NCI-H774 (cell line): Measurements from ENCODE around the gene RAB15.
A peak's percentile ranks its signal among the peaks of the same experiment; 100 is the strongest.

ENCODE experiments used
- DNase-seq: peaks from one replicate; lab custom pipeline; 2025; lab: John Stamatoyannopoulos, UW

RAB15 gene

DNA sequence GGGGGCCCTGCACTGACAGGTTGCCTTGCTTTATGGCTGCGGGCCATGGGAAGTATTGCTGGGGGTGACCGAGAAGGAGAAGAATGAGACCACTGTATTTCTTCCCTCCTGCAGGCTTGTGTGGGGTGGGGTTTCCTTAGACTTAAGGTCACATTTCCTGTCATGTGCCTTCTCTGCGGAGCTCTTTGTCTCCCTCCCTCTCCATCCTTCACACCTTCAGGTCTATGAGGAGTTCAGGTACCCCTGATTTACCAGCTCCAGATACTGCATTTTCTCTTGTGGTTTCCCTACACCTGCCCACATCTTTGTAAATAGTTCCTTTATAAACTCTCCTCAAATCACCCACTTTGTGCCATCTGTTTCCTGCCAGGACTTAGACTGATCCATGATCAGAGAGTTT, 18.2 kb upstream of the RAB15 start:
- DNase-seq: no peak

DNA sequence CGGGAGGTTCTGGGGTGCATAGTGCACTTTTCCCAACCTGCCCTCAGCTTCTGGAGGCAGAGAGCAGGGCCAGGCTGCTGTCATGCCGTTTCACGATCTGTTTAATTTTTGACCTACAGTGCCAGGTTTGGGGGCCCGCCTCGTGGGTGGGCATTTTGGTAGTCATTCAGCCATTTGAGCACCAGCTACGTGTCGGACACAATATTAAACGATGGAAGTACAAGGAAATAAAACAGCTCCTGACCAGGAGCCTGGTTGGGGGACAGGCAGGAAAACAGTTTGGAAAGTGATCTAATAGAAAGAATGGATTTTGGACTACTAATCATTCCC, 15.3 kb upstream of the RAB15 start:
- no peak for DNase-seq

DNA sequence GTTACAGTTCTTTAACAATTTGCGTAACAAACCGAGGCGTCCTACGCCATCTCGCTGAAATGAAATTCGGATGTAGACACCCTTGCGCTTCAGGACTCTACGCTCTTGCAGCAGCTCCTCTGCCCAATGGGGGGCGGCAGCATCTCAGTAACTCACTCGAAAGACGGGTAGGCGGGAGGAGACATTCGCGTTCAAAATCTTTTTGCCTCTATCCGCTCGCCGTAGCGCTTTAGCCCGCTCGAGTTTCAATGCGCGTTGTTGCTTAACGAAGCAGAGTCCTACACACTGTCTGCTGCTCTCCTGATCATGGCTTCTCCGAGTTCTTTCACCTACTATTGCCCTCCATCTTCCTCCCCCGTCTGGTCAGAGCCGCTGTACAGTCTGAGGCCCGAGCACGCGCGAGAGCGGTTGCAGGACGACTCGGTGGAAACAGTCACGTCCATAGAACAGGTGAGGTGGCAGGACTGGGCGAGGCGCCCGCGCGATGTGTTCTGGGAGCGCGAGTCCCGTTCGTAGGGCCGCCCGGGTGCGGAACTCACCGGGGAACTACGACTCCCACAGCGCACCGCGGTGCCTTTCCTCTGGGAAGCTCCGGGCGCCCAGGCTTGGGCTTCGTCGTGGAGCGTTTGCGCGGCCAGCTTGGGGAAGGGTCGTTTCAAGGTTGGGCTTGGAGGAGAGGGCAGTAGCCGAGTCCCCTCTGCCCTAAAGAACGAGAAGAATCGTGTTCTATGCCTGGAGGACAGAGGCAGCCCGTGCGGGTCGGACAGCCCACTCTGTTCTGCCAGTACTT, 14.7 kb upstream of the RAB15 start, which contains the start of gene FNTB:
Gene FNTB, plus strand, starts transcription at position 248 of the 790 bp plus-strand sequence. Its CDS starts 59 bp downstream, at position 307.
- DNase-seq: peak; percentile 87

DNA sequence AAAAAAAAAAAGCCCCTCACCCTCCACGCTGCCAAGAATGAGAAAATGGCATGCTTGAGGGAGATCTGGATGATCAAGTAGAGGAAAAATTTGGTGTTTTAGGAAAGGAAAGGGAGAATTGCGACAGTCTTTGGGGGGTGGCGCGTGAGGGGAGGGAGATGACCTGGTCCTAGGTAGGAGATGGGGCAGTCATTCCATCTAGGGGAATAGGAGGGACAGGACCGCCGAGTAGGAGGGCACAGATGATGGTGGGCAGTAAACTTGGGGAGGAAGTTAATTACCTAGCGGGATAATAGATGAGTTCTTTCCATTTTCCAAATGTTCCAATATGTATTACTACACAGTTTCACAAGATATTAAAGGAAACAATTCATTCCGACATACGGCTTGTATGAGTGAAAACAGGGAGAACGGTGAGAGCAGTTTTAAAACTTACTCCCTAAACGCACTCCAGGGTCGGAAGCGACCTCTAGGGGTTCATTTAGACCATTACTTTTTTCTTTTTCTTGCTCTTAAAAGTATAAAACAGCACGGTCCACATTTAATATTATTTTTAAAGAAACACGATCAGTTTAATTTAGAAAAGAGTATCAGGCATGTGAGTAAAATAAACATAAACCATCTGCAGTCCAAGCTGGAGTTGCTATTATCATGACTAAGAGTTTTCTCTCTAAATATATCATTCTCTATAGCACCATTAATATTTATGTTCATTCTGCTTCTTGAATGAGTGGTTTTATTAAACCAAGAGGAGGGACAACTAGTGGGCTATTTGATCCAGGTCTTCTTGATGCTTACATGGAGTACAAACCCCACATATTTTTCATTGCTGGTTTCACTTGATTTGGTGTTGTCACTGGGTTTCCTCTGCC, 11.5 kb upstream of the RAB15 start:
- DNase-seq: no peak

DNA sequence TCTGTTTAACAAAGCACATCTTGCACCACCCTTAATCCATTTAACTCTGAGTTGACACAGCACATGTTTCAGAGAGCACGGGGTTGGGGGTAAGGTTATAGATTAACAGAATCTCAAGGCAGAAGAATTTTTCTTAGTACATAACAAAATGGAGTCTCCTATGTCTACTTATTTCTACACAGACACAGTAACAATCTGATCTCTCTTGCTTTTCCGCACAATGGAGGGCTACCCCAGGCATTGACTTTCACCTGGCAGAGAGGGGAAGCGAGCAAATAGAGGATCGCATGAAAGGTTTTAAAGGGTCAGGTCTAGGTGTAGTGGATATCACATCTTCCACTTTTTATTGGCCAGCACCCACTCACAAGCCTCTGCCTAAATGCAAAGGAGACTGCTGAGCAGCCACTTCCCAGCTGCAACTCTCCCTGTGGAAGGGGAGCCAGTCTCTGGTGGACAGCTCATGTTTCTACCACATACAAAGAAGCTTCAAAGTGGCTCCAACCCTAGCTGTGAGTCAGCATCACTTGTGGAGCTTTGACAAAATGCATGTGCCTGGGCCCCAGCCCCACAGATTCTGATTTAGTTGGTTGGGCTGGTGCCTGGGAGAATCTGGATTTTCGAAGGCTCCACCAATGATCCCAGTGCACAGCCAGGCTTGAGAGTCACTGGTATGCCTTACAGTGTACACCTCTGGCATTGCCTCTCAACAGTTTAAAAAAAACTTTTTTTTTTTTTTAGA, 7.4 kb upstream of the RAB15 start:
- DNase-seq: no peak

DNA sequence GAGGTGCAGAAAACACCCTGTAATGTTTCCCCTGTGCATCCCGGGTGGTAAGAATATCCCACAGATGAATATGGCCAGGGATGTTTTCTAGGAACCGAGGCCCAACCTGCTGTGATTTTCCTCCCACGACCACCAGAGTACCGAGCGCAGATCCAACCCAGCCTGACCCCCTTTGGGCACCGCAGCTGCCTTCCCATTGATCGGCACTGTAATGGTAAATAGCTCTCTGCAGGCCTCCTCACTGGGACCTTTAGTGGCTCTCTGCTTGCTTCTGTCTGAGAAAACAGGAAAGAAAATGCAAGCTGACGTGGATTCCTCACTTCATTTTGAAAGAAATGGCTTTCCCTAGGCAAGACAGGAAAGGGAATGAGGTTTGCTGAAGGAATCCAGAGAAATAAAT, 2.4 kb upstream of the RAB15 start:
- no peak for DNase-seq

DNA sequence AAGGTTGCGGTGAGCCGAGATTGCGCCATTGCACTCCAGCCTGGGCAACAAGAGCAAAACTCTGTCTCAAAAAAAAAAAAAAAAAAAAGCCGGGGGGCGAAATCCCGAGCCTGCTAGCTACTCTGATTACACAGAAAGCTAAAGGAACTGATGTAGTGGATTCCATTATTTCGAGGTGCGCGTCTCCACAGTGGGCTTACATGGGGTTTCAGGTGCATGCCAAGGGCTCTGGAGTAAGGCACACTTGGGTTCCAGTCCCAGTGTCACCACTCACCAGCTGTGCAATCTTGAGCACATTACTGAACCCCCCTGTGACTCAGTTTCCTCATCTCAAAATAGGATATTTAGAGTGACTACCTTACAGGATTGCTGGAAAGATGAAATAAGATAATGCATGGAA, 1.7 kb upstream of the RAB15 start:
- DNase-seq: no peak

DNA sequence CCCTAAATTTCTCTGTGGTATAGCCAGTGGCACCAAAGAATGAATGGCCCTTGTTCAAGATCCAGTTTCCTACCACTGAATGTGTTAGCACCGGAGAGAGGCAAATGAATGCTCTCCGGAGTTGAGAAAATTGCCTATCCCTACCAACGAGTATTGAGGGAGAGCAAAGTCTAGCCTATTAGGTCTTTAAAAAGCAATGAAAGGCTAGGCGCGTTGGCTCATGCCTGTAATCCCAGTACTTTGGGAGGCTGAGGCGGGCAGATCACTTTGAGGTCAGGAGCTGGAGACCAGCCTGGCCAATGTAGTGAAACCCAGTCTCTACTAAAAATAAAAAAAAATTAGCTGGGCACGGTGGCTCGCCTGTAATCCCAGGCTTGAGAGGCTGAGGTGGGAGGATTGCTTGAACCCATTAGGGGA, 898 bp upstream of the RAB15 start:
- no peak for DNase-seq

DNA sequence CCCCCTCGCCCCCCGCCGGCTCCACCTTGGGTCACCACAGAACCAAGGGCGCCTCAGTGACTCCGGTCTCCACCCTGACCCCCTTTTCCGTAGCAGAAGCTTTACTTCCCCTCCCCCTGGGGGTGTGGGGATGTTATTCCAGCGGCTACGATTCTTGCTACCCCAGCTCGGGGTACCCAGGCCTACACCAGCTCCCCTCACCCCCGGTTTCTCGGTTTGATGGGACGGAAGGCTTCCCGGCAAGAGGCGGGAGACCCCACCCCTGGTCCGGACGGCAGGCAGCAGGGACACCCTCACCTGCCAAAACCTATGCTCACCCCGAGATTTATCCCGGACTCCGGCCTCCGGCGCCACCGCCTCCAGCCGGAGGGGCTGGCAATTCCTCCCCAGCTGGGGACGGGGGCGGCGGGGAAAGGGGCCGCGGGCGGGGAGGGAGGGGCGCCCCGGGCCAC, 619 bp downstream of the RAB15 start:
- no peak for DNase-seq

DNA sequence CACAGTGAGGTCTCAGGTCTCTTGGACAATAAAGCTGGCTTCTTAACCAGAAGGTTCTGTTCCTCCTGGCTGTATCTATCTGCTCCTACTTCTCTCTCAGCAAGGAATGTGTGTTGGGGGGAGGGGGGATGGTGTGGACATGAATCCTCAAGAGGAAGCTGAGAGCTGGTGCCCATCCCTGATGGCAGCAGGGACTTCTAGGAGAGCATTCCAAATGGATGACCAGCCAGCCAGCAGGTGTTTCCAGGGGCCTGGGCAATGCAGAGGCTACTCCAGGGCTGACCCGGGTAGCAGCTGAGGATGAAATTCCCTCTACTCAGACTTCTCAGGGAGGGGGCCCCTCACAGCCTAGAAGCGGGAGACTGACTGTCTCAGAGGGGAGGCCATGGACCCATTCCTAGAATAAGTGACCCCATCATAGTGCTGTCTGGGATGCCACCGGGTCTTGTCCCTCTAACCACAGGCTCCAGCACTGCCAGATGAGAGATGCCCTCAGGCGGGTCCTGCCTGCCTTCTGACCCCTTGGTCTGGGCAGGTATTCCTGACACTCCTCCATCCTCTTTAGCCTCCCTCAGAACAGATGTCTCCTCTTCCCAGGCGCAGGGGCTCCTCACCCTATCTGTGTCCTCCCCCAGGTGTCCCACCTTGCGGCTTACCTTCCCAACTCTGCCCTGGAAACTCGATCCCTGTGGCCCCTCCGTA, 1.2 kb downstream of the RAB15 start:
- DNase-seq: no peak

DNA sequence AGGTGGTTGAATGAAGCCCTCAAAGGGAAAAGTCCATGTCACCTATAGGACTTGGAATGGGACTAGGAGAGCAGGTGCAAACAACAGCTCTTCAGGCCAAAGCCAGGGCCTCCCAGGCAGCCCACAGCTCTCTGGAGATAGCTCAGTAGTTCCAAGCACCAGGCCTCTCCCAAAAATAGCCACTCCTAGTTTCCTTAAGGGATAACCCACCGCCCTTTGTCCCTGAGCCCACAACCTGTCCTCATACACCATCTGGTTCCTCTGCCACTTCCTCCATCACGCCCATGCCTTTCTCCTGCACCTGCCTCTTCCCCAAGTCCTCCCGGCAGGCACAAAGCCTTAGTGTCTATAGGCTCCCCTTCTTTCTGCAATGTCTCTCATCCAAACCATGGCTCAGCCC, 2.1 kb downstream of the RAB15 start:
- no peak for DNase-seq

DNA sequence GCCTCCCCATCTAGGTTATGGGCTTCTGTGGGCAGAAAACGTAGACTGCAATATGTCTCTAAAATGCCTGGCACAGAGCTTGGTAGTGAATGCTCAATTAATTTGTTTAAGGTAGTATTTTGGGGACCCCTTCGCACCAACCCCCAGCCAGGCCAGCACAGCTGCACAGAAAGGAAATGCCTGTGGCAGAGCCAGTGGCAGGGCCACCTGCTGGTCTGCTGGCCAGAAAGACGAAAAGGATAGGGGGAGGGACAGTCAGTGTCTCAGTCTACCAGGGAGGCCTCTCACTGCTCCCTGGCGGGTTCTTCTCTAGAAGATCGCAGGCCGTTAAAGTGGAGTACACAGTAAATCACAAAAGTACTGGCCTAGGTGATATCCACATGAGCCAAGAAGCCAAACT, 3.5 kb downstream of the RAB15 start:
- DNase-seq: no peak

DNA sequence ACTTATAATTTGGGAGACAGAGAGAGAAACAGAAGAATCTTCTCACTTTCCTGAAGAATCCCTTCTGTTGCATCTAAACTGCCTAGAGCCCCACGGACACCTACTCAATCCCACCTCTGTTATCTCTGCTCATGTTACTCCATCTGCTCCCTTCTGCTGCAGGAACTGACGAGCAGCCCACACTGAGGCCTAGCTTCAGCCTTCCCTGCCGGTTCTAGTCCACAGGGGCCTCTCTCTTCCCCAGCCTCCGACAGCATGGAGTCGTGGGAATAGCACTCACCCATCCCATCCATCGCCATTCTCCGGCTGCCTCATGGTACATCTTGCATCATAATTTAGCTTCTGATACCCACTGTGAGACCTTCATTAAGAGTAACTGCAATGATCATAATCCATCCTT, 4.0 kb downstream of the RAB15 start:
- no peak for DNase-seq

DNA sequence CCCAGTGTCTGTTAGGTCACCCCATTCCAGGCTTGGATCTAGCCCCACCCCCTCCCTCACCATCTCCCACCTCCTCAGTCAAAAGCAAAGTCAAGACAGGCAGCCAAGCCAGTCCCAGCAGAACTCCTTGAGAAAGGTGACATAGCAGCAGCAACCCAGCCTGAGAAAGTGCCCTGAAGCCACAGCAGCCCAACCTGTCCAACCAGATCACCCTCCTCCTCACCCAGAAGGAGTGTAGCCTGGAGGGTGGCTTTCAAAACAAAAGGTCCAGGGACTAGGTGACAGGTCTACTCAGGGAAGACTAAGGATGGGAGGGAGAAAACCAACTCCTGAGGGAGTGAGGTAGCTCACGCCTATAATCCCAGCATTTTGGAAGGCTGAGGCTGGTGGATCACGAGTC, 5.2 kb downstream of the RAB15 start:
- DNase-seq: no peak

DNA sequence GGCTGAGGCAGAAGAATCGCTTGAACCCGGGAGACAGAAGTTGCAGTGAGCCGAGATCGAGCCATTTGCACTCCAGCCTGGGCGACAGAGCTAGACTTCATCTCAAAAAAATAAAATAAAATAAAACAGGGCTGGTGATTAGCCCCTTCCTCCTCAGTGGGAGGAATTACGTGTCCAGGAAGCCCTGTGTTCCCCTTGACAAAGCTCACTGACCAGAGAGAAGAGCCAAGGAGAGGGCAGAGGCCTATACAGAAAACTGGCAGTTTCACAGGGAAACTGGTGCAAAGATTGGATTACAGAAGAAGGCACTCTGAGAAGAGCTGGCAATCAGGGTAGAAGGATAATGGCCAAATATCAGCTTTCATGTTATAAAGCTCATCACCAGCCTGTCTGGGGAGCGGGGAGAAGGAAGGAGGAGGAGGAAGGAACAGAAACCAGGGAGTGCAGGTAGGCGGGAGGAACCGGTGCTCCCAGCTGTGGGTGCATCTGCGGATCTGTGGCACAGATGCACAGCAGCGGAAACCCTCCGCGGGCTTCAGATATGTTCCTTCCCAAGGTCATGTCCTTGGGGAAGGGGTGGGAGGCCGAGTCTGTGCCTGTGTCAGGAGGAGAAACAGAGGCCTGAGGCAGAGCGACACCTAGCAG, 6.7 kb downstream of the RAB15 start:
- DNase-seq: no peak

DNA sequence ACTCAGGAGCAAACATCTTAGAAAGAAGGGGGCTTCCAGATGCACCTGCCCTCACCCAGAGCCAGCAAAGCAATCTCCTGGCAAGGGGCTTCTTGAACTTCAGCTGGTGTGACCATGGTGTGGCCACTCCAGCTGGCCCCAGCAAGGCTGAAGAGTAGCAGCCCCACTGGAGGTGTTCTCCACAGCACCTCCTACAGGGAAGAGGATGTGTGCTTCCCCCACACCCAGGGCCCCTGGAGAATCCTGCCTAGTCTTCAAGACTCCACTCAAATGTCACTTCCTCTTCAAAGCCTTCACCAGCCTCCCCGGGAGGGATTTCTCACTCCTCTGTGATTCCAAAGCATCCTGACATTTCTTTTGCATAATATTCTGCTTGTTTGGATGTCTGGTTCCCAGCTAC, 8.5 kb downstream of the RAB15 start:
- no peak for DNase-seq

DNA sequence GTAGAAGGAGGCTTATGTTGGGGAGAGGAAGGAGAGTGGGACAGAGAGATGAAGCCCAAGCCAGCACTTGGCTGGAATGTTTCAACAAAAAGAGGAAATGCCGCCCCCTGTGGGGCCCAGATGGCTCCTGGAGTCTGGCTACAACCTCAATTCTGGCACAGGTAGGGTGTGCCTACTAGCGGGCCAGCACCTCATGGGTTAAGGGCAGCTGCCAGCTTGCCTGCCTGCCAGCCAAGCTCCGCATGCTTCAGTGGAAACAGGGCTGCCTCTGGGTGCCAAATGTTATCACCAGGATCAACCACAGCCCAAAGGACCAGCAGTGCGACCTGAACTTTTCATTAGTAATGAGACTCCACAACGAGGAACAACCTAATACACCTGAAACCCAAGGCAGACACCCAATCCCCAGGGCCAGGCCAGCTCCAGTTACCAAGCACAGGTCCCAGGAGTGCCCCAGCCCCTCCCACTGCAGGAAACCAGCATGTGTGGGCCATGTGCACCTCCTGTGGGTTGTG, 11.3 kb downstream of the RAB15 start:
- DNase-seq: no peak

DNA sequence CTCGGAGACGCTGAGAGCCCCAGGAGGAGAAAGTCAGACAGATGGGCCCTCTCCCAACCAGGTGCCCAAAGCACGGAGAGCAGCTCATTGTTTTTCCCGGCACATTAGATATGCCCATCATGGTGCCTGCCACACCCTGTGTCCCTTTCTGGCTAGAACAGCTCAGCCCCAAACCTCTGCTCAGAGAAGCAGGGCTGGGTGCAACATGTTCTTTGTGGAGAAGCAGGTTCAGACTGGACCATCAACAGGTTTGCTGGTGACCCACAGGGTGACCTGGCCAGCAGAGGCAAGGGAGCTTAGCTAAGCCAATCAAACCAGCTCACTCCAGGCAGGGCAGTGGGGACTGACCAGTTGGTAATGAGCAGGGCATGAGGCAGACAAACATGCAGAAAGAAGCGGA, 13.4 kb downstream of the RAB15 start:
- DNase-seq: no peak

DNA sequence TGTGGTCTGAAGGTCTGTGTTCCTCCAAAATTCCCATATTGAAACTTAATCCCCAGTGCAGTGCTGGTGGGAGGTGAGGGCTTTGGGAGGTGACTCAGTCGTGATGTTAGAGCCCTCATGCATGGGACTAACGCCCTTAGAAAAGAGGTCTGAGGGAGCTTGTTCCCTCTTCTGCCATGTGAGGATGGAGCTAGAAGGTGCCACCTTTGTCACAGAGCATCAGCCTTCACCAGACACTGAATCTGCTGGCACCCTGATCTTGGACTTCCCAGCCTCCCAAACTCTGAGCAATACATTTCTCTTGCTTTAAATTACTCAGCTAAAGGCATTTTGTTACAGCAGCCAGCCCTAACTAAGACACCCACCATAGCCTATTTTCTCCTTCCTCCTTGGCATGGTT, 13.9 kb downstream of the RAB15 start:
- no peak for DNase-seq

DNA sequence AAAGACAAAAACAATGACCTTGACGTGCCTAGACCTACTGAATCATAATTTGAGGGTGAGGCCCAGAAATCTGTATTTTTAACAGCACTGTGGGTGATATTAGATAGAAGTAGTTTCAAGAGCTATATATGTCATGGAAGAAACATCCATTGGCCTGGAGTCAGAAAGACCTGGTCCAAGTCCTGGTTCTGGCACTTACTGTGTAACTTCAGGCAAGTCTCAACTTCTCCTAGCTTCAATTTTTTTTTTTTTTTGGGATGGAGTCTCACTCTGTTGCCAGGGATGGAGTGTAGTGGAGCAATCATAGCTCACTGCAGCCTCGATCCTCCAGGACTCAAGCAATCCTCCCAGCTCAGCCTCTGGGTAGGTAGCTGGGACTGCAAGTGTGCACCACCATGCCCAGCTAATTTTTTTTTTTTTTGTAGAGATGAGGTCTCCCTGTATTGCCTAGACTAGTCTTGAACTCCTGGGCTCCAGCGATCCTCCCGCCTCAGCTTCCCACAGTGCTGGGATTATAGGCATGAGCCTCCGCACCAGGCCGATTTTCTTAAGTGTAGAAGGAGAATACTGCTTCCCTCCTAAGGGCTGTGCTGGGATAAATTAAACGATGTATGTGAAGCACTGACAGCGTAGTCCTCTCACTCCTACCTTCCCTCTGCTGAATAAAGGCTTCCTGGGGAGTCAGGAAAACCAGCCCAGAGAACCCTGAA, 15.3 kb downstream of the RAB15 start:
- DNase-seq: no peak

DNA sequence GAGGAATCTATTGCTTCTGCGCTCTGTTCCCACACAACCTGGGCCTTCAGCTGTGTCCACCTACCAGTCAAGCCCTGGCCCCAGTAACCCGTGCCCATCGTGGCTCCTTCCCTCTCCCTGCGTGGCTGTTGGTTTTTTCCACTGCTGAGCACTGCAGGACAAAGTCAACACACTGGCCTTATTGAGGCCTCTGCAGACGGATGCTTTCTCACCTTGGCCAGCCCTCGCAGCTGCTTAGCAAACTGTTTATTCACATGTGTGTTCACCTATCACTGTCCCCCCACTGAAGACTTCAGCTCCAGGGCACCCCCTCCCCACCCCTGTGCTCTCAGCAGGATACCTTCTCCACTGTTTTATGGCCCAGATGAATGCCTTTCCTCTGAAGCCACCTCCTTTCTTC, 16.8 kb downstream of the RAB15 start:
- DNase-seq: no peak
